ENCODE measurements around the gene HDAC1. TPM values are rescaled to one million over a fixed set of nuclear protein-coding genes. Genes with fewer than 3 reads are reported as not detected.

The HDAC1 gene
- total RNA-seq, 1 donor from 2014 or later, result 32.3 TPM

DNA sequence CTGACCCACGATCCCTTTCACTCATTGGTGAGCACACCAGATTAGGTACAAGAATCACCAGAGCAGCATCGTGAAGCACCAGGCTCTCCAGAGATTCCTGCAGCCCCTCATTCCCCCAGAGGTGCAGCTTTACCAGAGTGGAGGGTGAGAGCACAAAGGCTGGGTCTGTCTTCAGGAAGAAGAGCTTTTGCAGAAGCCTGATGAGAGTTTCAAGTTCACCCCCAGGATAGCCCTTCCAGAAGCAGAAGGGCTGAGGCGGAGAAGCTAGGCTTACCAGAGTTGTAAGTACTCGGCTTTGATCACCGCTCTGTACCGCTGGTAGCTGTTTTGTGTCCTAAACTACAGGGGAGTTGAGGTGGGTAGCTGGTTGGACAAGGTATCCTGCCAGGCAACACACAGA is 73.6 kb downstream of the HDAC1 start:
- DNase-seq (ENCODE audit: low spot score), result no peak

DNA sequence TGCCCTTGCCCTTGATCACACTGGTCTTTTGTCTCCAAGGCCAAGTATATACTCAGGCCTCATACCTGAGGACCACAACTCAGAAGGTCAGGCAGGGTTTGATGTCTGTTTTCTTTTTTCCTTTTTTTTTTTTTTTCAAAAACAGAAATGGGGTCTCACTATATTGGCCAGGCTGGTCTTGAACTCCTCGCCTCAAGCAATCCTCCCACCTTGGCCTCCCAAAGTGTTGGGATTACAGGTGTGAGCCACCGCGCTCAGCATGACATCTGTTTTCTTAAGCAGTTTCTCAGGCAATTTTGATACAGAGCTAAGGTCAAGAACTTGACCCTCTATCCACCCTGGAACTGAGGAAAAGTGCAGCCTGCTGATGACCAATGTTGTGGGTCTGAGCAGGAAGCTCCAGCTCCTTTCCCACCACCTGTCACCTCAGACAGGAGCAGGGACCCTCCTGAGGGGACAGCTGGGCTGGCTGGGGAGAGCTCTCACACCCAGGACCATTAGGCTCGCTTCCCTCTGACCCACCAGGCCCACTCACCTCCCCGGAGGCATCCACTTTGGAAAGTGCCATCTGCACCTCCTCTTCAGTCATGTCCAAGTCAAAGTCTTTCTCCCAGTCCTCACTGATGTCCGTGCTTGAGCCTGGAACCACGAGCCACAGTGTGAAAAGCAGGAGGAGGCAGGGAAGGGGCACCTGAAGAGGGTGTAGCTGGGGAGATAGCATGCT is 76.2 kb downstream of the HDAC1 start:
- no peak for DNase-seq (ENCODE audit: low spot score)

DNA sequence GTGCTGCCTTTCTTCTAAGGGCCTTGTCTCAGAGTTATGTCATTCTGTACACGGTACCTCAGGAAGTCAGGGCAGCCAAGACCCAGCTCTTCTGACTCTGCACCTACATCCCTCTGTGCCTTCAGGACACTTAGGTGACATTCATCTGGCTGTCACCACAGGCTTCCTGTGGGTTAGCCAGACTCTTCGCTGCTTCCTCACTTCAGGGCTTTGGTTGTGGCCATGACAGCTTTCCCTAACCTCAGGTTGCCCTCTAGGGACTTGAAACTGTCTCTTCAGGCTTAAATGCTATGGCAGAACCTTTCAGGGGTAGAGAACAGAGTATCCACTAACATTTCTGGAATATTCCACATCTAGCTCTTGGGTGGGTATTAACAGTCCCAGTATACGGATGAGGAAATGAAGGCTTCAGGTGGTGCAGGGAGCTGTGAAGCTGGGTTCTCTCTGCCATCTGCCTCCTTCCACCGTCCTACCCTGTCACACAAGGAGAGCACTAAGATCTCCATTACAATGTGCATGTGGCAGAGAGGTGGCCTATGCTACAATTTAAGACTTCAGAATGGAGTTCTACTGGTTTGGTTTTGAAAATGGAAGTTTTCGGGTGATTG is 80.4 kb downstream of the HDAC1 start:
- DNase-seq (ENCODE audit: low spot score), result no peak

DNA sequence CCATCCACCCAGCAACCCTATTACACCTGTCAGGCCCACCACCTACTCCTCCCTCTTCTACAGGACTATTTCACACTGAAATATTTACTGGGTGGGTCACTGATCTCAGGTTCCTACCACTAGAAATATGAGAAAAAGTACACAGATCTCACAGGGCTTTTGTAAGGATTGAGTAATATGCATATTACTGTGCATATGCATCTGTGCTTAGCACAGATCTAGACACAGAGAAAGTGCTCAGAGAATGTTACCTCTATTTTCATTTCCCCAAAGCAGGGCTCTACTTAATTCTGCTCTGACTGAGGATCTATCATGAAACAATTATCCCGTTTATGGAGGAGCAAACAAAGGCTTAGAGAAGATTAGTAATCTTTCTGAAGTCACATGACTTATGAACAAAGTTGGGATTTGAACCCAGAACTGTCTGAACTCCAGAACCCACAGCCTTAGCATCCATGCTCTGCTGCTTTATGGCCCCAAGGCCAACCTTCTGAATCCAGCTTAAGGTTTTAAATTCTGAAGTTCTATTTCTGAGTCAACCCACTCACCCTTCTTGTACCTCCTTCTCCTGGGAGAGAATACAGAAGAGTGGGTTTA is 82.2 kb downstream of the HDAC1 start:
- no peak for DNase-seq (ENCODE audit: low spot score)

DNA sequence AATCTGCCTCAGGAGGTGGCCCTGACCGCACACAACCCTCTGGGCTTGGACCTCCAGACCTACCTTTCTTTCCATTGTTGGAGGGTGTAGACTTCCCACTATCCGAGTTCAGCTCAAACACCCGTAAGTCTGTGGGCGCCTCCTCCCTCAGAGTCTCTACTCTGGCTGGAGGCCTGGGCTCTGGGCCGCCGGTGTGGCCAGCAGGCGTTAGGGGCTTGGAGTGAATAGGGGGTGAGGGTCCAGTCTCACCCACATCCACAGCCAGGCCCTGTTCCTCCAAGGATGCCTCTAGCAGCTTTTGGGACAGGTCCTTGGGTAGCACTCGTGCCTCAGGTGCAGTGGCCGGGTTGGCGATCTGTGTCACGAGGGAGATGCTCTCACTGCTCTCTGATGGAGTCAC is 84.3 kb downstream of the HDAC1 start:
- no peak for DNase-seq (ENCODE audit: low spot score)

DNA sequence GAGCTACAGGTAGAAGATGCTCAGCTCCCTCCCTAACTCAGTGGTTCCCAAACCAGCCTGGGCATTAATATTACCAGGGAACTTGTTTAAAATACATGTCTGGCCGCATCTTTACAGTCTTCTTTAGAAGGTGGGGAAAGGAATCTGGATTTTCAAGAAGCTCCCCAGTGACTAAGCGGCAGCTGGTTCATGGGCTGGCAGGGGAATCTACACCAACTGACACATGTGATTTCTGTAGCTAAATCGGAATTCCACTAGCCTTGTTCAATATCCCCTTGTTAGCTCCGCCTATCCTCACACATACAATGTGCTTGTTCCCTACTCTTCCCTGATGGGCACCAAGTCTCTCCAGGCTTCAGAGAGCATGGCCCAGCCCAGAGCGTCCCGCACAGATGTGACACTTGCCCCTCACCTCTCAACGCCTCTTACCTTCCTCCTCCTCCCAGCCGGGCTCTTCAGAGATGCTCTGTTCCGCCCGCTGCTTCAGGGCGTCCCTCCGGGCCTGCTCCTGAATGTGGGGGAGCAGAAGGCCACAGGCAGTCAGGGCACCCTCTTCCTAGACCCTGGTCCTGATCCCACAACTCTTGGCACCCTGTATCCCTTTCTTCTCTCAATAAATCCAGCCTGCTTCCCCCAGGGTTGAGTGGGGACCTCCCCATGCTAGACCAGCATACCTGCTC is 85.8 kb downstream of the HDAC1 start:
- DNase-seq (ENCODE audit: low spot score), result no peak

DNA sequence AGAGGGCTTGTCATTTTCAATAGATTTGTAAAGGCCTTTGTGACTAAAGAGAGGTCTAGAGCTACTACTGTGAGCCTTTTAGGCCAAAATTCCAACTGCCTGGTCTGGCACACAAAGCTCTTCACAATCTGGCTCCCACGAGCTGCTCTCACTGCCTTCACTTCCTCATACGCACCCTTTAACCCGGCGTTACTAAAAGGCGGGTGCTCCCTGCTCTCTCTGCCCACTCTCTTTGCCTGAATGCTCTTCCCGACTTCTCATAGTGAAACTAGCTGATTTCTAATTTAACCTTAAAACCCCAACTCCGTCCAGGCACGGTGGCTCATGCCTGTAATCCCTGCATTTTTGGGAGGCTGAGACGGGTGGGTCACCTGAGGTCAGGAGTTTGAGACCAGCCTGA is 88.2 kb downstream of the HDAC1 start:
- DNase-seq (ENCODE audit: low spot score), result no peak

Other genes starting within 250 kb of the HDAC1 start
- gene TMEM39B, start 219.1 kb upstream of the HDAC1 start, total RNA-seq, result 15.6 TPM
- gene KPNA6, start 184.0 kb upstream of the HDAC1 start, total RNA-seq, result 73.7 TPM
- 54.5 TPM for gene TXLNA, start 112.4 kb upstream of the HDAC1 start, total RNA-seq
- 3.5 TPM for gene CCDC28B, start 91.5 kb upstream of the HDAC1 start, total RNA-seq
- gene IQCC, start 86.4 kb upstream of the HDAC1 start, total RNA-seq, result 0.67 TPM
- not detected for gene DCDC2B, start 83.0 kb upstream of the HDAC1 start, total RNA-seq
- gene TMEM234, start 69.7 kb upstream of the HDAC1 start, total RNA-seq, result 18.4 TPM
- 160 TPM for gene EIF3I, start 69.7 kb upstream of the HDAC1 start, total RNA-seq
- 7.5 TPM for gene FAM167B, start 44.9 kb upstream of the HDAC1 start, total RNA-seq
- gene LCK, start 40.8 kb upstream of the HDAC1 start, total RNA-seq, result 1.8 TPM
- gene MARCKSL1, start 44.1 kb downstream of the HDAC1 start, total RNA-seq, result 51.8 TPM
- 6.2 TPM for gene FAM229A, start 70.4 kb downstream of the HDAC1 start, total RNA-seq
- gene TSSK3, start 70.5 kb downstream of the HDAC1 start, total RNA-seq, result 1.2 TPM
- 63.2 TPM for gene BSDC1, start 102.4 kb downstream of the HDAC1 start, total RNA-seq
- gene ZBTB8B, start 173.0 kb downstream of the HDAC1 start, total RNA-seq, result not detected
- 6.8 TPM for gene ZBTB8A, start 247.3 kb downstream of the HDAC1 start, total RNA-seq